ENCODE data around the gene PPIF.

Gene PPIF

DNA sequence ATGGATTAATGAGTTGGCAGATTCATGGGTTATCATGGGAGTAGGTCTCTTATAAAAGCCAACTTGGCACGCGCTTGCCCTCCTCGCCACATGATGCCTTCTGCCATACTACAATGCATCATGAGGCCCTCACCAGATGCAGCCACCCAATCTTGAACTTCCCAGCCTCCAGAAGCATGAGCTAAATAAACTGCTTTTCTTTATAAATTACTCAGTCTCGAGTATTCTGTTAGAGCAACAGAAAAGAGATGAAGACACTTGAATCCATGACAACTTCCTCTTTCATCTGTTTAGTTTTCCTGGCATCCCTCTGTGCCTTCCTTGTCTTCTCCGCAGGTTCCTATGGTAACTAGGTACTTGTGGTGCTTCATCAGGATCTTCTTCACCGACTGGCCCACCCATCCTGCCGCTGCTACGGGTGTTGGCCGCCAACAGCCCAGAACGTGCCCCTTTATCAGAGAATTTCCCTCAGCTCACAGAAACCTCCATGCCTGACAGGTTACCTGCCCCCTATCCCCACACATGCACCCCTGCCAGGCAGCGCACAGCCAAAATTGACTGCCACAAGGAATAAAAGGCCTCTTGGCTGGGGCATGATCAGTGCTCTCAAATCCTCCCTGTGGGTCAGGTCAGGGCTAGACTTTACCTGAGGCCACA is 28.0 kb upstream of the PPIF start:
- H4K91ac ChIP-seq (ENCODE audit: low read length) = no peak overlapping the region
- H3K4me2 ChIP-seq (ENCODE audit: low read length, poor library complexity, severe bottlenecking) = no peak overlapping the region
- no peak overlapping the region for H3K23ac ChIP-seq (ENCODE audit: low read length in 2 of 2)
- H3K14ac ChIP-seq (ENCODE audit: low read length in 2 of 2) = no peak overlapping the region
- no peak overlapping the region for H3K18ac ChIP-seq (ENCODE audit: low read depth in 1 of 2, low read length in 2 of 2)
- peak overlapping the region in 1 of 2 experiments; percentile 45 for H2BK12ac ChIP-seq (ENCODE audit: low read length in 2 of 2)
- no peak for DNase-seq
- H3K27me3 ChIP-seq (ENCODE audit: control insufficient read depth in 1 of 2, insufficient read depth in 1 of 2, low read length in 2 of 2) = no peaks in the 10 kb centered on the region
- no peak overlapping the region for H3K27ac ChIP-seq (ENCODE audit: low read length, poor library complexity, severe bottlenecking)
- H2BK5ac ChIP-seq (ENCODE audit: low read depth, low read length, poor library complexity, severe bottlenecking) = no peak overlapping the region
- WGBS = 89% methylated on average over 11 of the region's 11 CpGs
- no peaks in the 10 kb centered on the region for H3K79me1 ChIP-seq (replicated peaks; ENCODE audit: low read length, poor library complexity, severe bottlenecking)
- H3K9me3 ChIP-seq (ENCODE audit: control insufficient read depth, low read length) = no peaks in the 10 kb centered on the region
- no peak overlapping the region for H4K8ac ChIP-seq (ENCODE audit: low read length)
- H3K36me3 ChIP-seq (ENCODE audit: control insufficient read depth in 1 of 2, insufficient read depth in 2 of 2, low read depth in 1 of 2, low read length in 2 of 2) = peaks cover 17 to 23% of the 10 kb centered on the region in 2 experiments
- no peak overlapping the region for H3K4me3 ChIP-seq (ENCODE audit: insufficient read depth in 1 of 2, low read depth in 1 of 2, low read length in 2 of 2)
- peaks cover 35% of the 10 kb centered on the region for H3K4me1 ChIP-seq (ENCODE audit: control insufficient read depth, insufficient read depth, low read depth, low read length)
- no peak overlapping the region for H2AFZ ChIP-seq (ENCODE audit: low read depth, low read length)
- no peak overlapping the region for H3K9ac ChIP-seq (ENCODE audit: low read length)
- H2BK15ac ChIP-seq (ENCODE audit: low read depth, poor library complexity, severe bottlenecking) = no peak overlapping the region
- no peak overlapping the region for H2BK120ac ChIP-seq (ENCODE audit: low read depth, low read length)
- no peak overlapping the region for H2AK5ac ChIP-seq (ENCODE audit: low read length, severe bottlenecking)
- no peak overlapping the region for H3K4ac ChIP-seq (ENCODE audit: low read depth in 1 of 2, low read length in 2 of 2)

DNA sequence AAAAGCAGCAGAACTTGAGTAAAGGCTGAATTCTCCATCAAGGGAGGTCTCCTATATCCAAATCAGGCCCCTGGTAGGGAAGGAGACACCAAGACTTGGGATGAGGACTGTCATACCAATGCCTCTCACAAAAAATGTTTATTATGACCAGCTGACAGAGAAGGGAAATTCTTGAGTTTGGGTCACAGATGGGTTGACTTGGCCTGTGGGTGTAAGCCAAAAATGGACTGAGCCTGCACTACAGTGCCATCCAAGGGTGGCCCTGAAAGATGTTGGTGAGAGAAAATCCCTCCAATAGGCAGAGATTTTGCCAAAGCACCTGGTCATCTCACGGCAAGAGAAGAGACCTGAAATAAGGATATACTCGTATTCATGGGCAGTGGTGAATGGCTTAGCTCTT is 27.0 kb upstream of the PPIF start:
- Histone ChIP-seq H3K9me3 (ENCODE audit: control insufficient read depth, low read length) (no peaks in the 10 kb centered on the region), H2BK5ac (ENCODE audit: low read depth, low read length, poor library complexity, severe bottlenecking) (no peak overlapping the region), H4K8ac (ENCODE audit: low read length) (no peak overlapping the region), H3K9ac (ENCODE audit: low read length) (no peak overlapping the region), H3K36me3 (ENCODE audit: control insufficient read depth in 1 of 2, insufficient read depth in 2 of 2, low read depth in 1 of 2, low read length in 2 of 2) (peaks cover 8 to 12% of the 10 kb centered on the region in 2 experiments), H3K79me1 (replicated peaks; ENCODE audit: low read length, poor library complexity, severe bottlenecking) (no peaks in the 10 kb centered on the region), H2BK15ac (ENCODE audit: low read depth, poor library complexity, severe bottlenecking) (no peak overlapping the region), H2AK5ac (ENCODE audit: low read length, severe bottlenecking) (no peak overlapping the region), H4K91ac (ENCODE audit: low read length) (no peak overlapping the region), H3K4me1 (ENCODE audit: control insufficient read depth, insufficient read depth, low read depth, low read length) (peaks cover 35% of the 10 kb centered on the region), H3K14ac (ENCODE audit: low read length in 2 of 2) (no peak overlapping the region), H3K27ac (ENCODE audit: low read length, poor library complexity, severe bottlenecking) (no peak overlapping the region), H3K23ac (ENCODE audit: low read length in 2 of 2) (no peak overlapping the region), H3K4me2 (ENCODE audit: low read length, poor library complexity, severe bottlenecking) (no peak overlapping the region), H3K18ac (ENCODE audit: low read depth in 1 of 2, low read length in 2 of 2) (no peak overlapping the region), H3K27me3 (ENCODE audit: control insufficient read depth in 1 of 2, insufficient read depth in 1 of 2, low read length in 2 of 2) (no peaks in the 10 kb centered on the region), H3K4ac (ENCODE audit: low read depth in 1 of 2, low read length in 2 of 2) (no peak overlapping the region), H2BK120ac (ENCODE audit: low read depth, low read length) (no peak overlapping the region), H2BK12ac (ENCODE audit: low read length in 2 of 2) (no peak overlapping the region), H3K4me3 (ENCODE audit: insufficient read depth in 1 of 2, low read depth in 1 of 2, low read length in 2 of 2) (no peak overlapping the region), H2AFZ (ENCODE audit: low read depth, low read length) (no peak overlapping the region)
- 83% methylated on average over 2 of the region's 2 CpGs for WGBS
- DNase-seq = no peak

DNA sequence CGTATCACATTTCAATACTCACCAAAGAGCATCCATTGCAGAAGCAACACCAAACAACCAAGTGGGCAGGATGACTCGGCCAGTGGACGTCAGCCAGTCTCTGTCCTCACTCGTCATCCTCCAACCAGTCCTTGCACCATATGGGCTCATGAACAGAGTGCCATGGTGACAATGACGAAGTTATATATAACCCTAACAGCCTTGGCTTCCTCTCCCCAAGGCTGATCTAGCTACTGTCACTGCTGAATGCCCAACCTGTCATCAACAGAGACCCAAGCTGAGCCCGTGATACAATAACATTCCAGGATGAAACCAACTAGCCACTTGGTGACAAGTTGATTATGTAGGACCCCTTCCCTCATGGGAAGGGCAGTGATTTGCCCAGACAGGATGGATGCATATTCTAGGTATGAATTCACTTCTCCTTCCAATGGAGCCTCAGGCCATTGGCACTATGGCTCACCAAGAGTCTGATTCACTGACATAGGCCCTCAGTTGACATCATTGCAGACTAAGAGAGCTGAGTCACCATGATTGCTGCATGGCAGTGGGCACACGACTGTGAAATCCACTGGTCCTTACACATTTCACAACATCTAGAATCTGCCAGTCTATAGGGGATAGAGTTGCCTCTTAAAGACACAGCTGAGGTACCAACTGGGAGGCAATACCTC is 26.3 kb upstream of the PPIF start:
- no peak overlapping the region for H3K4me2 ChIP-seq (ENCODE audit: low read length, poor library complexity, severe bottlenecking)
- H4K8ac ChIP-seq (ENCODE audit: low read length) = no peak overlapping the region
- H3K4ac ChIP-seq (ENCODE audit: low read depth in 1 of 2, low read length in 2 of 2) = no peak overlapping the region
- H2BK12ac ChIP-seq (ENCODE audit: low read length in 2 of 2) = peak overlapping the region in 1 of 2 experiments; percentile 59
- peaks cover 35% of the 10 kb centered on the region for H3K4me1 ChIP-seq (ENCODE audit: control insufficient read depth, insufficient read depth, low read depth, low read length)
- no peak overlapping the region for H3K27ac ChIP-seq (ENCODE audit: low read length, poor library complexity, severe bottlenecking)
- no peak overlapping the region for H2AK5ac ChIP-seq (ENCODE audit: low read length, severe bottlenecking)
- H3K9ac ChIP-seq (ENCODE audit: low read length) = peak overlapping the region; percentile 9
- no peaks in the 10 kb centered on the region for H3K27me3 ChIP-seq (ENCODE audit: control insufficient read depth in 1 of 2, insufficient read depth in 1 of 2, low read length in 2 of 2)
- no peak overlapping the region for H3K4me3 ChIP-seq (ENCODE audit: insufficient read depth in 1 of 2, low read depth in 1 of 2, low read length in 2 of 2)
- peaks cover 5% of the 10 kb centered on the region in 2 experiments for H3K36me3 ChIP-seq (ENCODE audit: control insufficient read depth in 1 of 2, insufficient read depth in 2 of 2, low read depth in 1 of 2, low read length in 2 of 2)
- H2BK120ac ChIP-seq (ENCODE audit: low read depth, low read length) = no peak overlapping the region
- no peaks in the 10 kb centered on the region for H3K9me3 ChIP-seq (ENCODE audit: control insufficient read depth, low read length)
- H2AFZ ChIP-seq (ENCODE audit: low read depth, low read length) = no peak overlapping the region
- no peak overlapping the region for H2BK15ac ChIP-seq (ENCODE audit: low read depth, poor library complexity, severe bottlenecking)
- H3K79me1 ChIP-seq (replicated peaks; ENCODE audit: low read length, poor library complexity, severe bottlenecking) = no peaks in the 10 kb centered on the region
- DNase-seq = peak; percentile 91
- H3K18ac ChIP-seq (ENCODE audit: low read depth in 1 of 2, low read length in 2 of 2) = peak overlapping the region in 1 of 2 experiments; percentile 29
- H4K91ac ChIP-seq (ENCODE audit: low read length) = no peak overlapping the region
- no peak overlapping the region for H3K23ac ChIP-seq (ENCODE audit: low read length in 2 of 2)
- no peak overlapping the region for H2BK5ac ChIP-seq (ENCODE audit: low read depth, low read length, poor library complexity, severe bottlenecking)
- H3K14ac ChIP-seq (ENCODE audit: low read length in 2 of 2) = peak overlapping the region in 1 of 2 experiments; percentile 37
- WGBS = 80% methylated on average over 7 of the region's 7 CpGs

DNA sequence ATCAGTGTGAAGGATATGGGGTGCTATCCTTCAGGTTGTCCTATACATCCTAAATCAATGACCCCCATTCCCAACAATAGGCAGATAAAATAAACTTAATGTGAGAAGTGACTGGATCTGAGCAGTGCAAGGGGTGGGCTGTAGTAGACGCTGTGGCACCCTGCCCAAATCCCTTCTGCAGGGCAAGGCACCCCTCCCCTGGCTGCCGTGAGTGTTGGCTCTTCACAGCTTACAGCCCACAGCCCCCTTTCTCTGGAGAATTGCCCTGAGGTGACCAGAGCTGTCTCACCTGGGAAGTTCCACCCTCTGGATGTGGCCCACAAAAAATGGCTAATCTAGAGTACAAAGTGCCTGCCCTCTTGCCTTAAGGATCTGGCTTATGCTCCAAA is 25.8 kb upstream of the PPIF start:
- Histone ChIP-seq H3K4me2 (ENCODE audit: low read length, poor library complexity, severe bottlenecking) (no peak overlapping the region), H3K4ac (ENCODE audit: low read depth in 1 of 2, low read length in 2 of 2) (no peak overlapping the region), H3K36me3 (ENCODE audit: control insufficient read depth in 1 of 2, insufficient read depth in 2 of 2, low read depth in 1 of 2, low read length in 2 of 2) (peaks cover under 1 to 4% of the 10 kb centered on the region in 2 experiments), H3K9me3 (ENCODE audit: control insufficient read depth, low read length) (no peaks in the 10 kb centered on the region), H2BK120ac (ENCODE audit: low read depth, low read length) (no peak overlapping the region), H3K27ac (ENCODE audit: low read length, poor library complexity, severe bottlenecking) (no peak overlapping the region), H2BK12ac (ENCODE audit: low read length in 2 of 2) (peak overlapping the region; percentile 56 to 59), H3K4me3 (ENCODE audit: insufficient read depth in 1 of 2, low read depth in 1 of 2, low read length in 2 of 2) (no peak overlapping the region), H4K8ac (ENCODE audit: low read length) (no peak overlapping the region), H3K4me1 (ENCODE audit: control insufficient read depth, insufficient read depth, low read depth, low read length) (peaks cover 34% of the 10 kb centered on the region), H3K23ac (ENCODE audit: low read length in 2 of 2) (no peak overlapping the region), H3K14ac (ENCODE audit: low read length in 2 of 2) (no peak overlapping the region), H2AFZ (ENCODE audit: low read depth, low read length) (no peak overlapping the region), H2BK15ac (ENCODE audit: low read depth, poor library complexity, severe bottlenecking) (no peak overlapping the region), H3K27me3 (ENCODE audit: control insufficient read depth in 1 of 2, insufficient read depth in 1 of 2, low read length in 2 of 2) (no peaks in the 10 kb centered on the region), H4K91ac (ENCODE audit: low read length) (no peak overlapping the region), H3K18ac (ENCODE audit: low read depth in 1 of 2, low read length in 2 of 2) (peak overlapping the region in 1 of 2 experiments; percentile 29), H3K79me1 (replicated peaks; ENCODE audit: low read length, poor library complexity, severe bottlenecking) (no peaks in the 10 kb centered on the region), H2AK5ac (ENCODE audit: low read length, severe bottlenecking) (peak overlapping the region; percentile 24), H2BK5ac (ENCODE audit: low read depth, low read length, poor library complexity, severe bottlenecking) (no peak overlapping the region), H3K9ac (ENCODE audit: low read length) (no peak overlapping the region)
- WGBS = 76% methylated on average over 2 of the region's 2 CpGs
- no peak for DNase-seq
